Colonic mucosa (tissue), 4 donors: ENCODE results near the gene ASPSCR1. TPM values are rescaled to one million over a fixed set of nuclear protein-coding genes. Genes with fewer than 3 reads are reported as not detected.

Experiments used
- DNase-seq: peaks from one replicate; pipeline ENCODE4 v3.0.0-alpha.2; 2020
- H3K27ac ChIP-seq: fragments of 200-600 bp; one replicate; pipeline ENCODE4 v1.8.0; 2021
- H3K27me3 ChIP-seq: fragments of 200-600 bp; one replicate; pipeline ENCODE4 v1.8.0; 2021
- H3K36me3 ChIP-seq: fragments of 200-600 bp; one replicate; pipeline ENCODE4 v1.8.0; 2021
- H3K4me1 ChIP-seq: fragments of 200-600 bp; one replicate; pipeline ENCODE4 v1.8.0; 2021; ENCODE audit warnings: mild to moderate bottlenecking
- H3K4me3 ChIP-seq: fragments of 200-600 bp; one replicate; pipeline ENCODE4 v1.8.0; 2021
- H3K9ac ChIP-seq, 2 donors: one replicate each; pipeline ENCODE4 v1.7.0; 2013; ENCODE audit warnings: control low read depth in 2 of 2, low read depth in 2 of 2, low read length in 2 of 2
- H3K9me3 ChIP-seq: fragments of 200-600 bp; one replicate; pipeline ENCODE4 v1.8.0; 2021
- CTCF ChIP-seq: fragments of 200-600 bp; IDR thresholded peaks from one replicate; pipeline ENCODE4 v1.8.0; 2022; ENCODE audit warnings: antibody characterized with exemption, mild to moderate bottlenecking
- intact Hi-C: fragments of 100-400 bp; cut with DNase I; formaldehyde crosslinking; loops from one replicate; pipeline ENCODE4 v1.14.1; 2022
- total RNA-seq, 2 donors: library from RNA; stranded (reverse); fragmentation: NEBNext Ultra II Directional in 1 of 2; extraction: Animal tissue kit (Norgen Biotek cat#: 25700) in 1 of 2; gene quantifications; one replicate each; pipeline ENCODE4 v1.2.1, GENCODE V29; 2021
- donor health status: healthy.
- donor health status: DM: no; HTN: no; CAD: no.
- donor health status: DM: no; HTN: no; CAD: no.

The ASPSCR1 gene
- total RNA-seq, 2 donors from 2014 or later: 21.7 to 43.0 TPM

- TF ChIP-seq CTCF: no peak
- Histone ChIP-seq H3K9me3 (no peaks in the 10 kb centered on the region), H3K36me3 (no peaks in the 10 kb centered on the region), H3K27me3 (no peaks in the 10 kb centered on the region), H3K27ac (no peak overlapping the region), H3K4me3 (no peak overlapping the region), H3K4me1 (peaks cover 14% of the 10 kb centered on the region), H3K9ac (no peak overlapping the region)
- intact Hi-C loops: no loop called here
- DNase-seq: no peak
Measured at GRCh38 chr17:81994593-81995462, 17.4 kb downstream of the ASPSCR1 start.

DNA sequence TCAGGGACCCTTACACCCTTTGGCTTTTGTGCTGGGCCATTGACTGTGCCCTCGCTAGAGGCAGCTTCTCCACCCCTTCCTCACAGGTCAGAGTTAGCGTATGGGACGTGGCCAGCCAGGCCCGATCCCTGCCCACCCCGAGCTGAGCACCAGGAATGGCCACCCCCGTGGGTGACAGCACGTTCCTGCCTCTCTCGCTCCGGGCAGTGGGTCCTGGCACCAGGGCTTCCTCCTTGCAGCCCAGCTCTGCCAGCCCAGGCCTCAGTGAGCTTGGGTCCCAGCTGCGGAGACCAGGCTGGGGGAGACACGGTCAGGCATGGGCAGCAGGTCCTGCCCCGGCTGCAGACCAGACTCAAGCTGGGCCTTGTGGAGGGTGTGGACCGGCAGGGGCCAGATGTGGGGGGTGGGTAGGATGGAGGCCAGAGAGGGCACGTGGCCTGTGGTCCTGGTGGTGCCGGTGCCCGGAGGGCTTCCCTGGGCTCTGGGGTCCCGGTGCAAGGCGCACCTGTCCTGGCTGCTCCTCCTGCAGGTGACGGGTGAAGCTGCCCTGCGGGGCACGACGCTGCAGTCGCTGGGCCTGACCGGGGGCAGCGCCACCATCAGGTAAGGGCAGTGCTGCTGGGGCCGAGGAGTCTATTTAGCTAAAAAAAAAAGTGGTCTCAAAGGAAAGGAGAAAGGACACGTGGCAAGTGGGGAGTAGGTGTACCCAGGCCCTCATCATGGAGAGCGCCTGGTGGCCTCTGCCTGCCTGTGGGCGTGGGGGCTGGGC, 18.2 kb downstream of the ASPSCR1 start:
- H3K9me3 ChIP-seq: no peaks in the 10 kb centered on the region
- H3K4me3 ChIP-seq: no peak overlapping the region
- no peak overlapping the region for H3K27ac ChIP-seq
- no peak for TF ChIP-seq CTCF
- H3K27me3 ChIP-seq: no peaks in the 10 kb centered on the region
- no peak overlapping the region for H3K9ac ChIP-seq
- intact Hi-C loops: no loop called here
- no peaks in the 10 kb centered on the region for H3K36me3 ChIP-seq
- peaks cover 14% of the 10 kb centered on the region for H3K4me1 ChIP-seq
- no peak for DNase-seq

- Histone ChIP-seq H3K4me1 (peaks cover 11% of the 10 kb centered on the region), H3K27me3 (no peaks in the 10 kb centered on the region), H3K27ac (no peak overlapping the region), H3K4me3 (no peak overlapping the region), H3K9me3 (no peaks in the 10 kb centered on the region), H3K36me3 (no peaks in the 10 kb centered on the region), H3K9ac (no peak overlapping the region)
- no peak for TF ChIP-seq CTCF
- intact Hi-C loops: no loop called here
- DNase-seq: no peak
Measured at GRCh38 chr17:81996232-81996756, 18.9 kb downstream of the ASPSCR1 start.

DNA sequence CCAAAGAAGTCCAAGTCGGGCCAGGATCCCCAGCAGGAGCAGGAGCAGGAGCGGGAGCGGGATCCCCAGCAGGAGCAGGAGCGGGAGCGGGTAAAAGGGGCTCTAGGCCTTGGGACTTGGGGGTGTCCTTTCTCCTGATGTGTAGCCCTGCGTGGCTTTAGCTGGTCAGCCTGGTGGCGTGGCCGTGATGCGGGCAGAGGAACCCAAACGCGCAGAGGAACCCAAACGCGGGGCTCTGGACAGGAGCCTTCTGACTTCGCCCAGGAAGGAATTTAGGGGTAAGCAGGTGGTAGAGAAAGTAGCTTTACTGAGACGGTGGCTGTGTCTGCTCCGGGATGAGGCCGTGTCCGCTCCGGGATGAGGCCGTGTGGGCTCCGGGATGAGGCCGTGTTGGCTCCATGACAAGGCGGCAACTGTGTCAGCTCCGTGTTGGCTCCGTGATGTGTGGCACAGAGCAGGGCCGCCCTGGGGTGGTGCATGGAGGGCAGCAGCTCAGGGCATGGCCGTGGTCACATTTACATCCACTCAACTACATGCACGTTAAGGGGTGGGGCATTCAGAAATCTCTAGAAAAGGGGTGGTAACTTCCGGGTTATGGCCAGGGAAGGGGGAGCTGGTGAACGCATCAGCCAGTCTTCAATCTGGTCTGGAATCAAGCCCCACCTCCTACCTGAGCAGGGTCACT, 19.5 kb downstream of the ASPSCR1 start:
- Histone ChIP-seq H3K9ac (no peak overlapping the region), H3K27ac (no peak overlapping the region), H3K4me3 (no peak overlapping the region), H3K27me3 (no peaks in the 10 kb centered on the region), H3K9me3 (no peaks in the 10 kb centered on the region), H3K4me1 (peaks cover 5% of the 10 kb centered on the region), H3K36me3 (no peaks in the 10 kb centered on the region)
- no peak for TF ChIP-seq CTCF
- DNase-seq: no peak
- intact Hi-C loops: no loop called here

DNA sequence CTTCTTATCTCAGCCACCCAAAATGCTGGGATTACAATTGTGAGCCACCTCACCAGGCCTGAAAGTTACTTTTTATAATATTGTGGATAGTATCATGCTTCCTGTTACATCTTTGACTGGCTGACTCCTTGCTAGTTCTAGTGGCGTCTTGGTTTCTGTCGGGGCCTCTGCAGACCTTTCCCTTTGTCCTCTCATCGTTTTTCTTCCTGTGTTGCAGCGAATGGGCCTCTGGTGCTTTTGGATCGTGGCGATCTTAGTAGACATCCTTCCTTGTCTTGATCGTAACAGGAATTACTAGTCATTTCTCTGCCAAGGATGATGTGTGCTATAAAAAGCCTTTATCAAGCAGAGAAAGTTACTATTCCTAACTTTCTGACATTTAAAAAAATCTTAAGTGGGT, 20.8 kb downstream of the ASPSCR1 start:
- intact Hi-C loops: no loop called here
- no peak overlapping the region for H3K4me3 ChIP-seq
- DNase-seq: no peak
- no peaks in the 10 kb centered on the region for H3K4me1 ChIP-seq
- no peaks in the 10 kb centered on the region for H3K9me3 ChIP-seq
- no peak overlapping the region for H3K9ac ChIP-seq
- no peaks in the 10 kb centered on the region for H3K36me3 ChIP-seq
- H3K27ac ChIP-seq: no peak overlapping the region
- no peaks in the 10 kb centered on the region for H3K27me3 ChIP-seq
- no peak for TF ChIP-seq CTCF
